ENCODE measurements around the gene BDNF. TPM values are rescaled to one million over a fixed set of nuclear protein-coding genes. Genes with fewer than 3 reads are reported as not detected.

The BDNF gene
- total RNA-seq, 1 experiment from 2014 or later: 0.36 TPM

DNA sequence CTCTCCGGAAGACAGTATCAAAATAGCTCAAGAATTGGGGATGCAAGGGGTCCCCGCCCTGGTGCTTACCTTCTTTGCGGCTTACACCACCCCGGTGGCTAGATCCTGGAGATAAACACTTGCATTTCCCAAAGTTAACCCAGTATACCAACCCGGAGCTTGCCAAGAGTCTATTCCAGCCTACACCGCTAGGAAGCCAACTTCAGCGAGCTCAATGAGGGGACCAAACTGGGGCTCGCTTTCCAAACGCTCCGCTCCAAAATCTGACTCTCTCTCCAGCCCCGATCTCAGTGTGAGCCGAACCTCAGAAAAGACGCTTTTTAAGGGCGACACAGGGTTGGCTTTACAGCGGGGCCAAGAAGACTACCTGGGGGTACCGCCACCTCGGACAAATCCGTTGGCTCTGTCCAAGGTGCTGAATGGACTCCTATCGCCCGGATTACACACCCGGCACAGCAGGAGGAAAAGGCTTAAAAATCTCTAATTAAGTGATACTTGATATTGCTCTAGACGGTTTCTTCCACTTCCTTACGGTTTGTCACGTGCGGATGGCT is 20.1 kb upstream of the BDNF start:
- intact Hi-C loops (cut with micrococcal nuclease; ENCODE audit: unreplicated experiment) (no loop called here), in situ Hi-C loops (cut with HindIII; ENCODE audit: low pct_unique_long_range_greater_than_20kb, low sequenced_read_pairs) (loop anchor here (25.0 kb wide), 1 partner anchor 392 kb away; the partner anchor contains the start of genes KIF18A and METTL15)
- Histone ChIP-seq H3K27me3 (ENCODE audit: control insufficient read depth, insufficient read depth, low read length) (peaks cover 44% of the 10 kb centered on the region), H3K9me3 (ENCODE audit: control insufficient read depth, insufficient read depth, low read depth, low read length) (no peaks in the 10 kb centered on the region), H3K4me1 (ENCODE audit: control insufficient read depth, insufficient read depth, low read length) (peaks cover 8% of the 10 kb centered on the region), H3K27ac (ENCODE audit: low read length) (no peak overlapping the region), H3K36me3 (ENCODE audit: control insufficient read depth, insufficient read depth, low read length) (no peaks in the 10 kb centered on the region), H3K4me3 (ENCODE audit: low read depth in 2 of 2, low read length in 2 of 2) (no peak overlapping the region)
- TF ChIP-seq POLR2AphosphoS5 (IDR thresholded peaks at IDR 0.05; ENCODE audit: low read depth, low read length): no peak
- no peak for TF ChIP-seq SIN3A (IDR thresholded peaks at IDR 0.05; ENCODE audit: borderline replicate concordance, insufficient read depth, low read depth, low read length)
- TF ChIP-seq, protein P1, sequence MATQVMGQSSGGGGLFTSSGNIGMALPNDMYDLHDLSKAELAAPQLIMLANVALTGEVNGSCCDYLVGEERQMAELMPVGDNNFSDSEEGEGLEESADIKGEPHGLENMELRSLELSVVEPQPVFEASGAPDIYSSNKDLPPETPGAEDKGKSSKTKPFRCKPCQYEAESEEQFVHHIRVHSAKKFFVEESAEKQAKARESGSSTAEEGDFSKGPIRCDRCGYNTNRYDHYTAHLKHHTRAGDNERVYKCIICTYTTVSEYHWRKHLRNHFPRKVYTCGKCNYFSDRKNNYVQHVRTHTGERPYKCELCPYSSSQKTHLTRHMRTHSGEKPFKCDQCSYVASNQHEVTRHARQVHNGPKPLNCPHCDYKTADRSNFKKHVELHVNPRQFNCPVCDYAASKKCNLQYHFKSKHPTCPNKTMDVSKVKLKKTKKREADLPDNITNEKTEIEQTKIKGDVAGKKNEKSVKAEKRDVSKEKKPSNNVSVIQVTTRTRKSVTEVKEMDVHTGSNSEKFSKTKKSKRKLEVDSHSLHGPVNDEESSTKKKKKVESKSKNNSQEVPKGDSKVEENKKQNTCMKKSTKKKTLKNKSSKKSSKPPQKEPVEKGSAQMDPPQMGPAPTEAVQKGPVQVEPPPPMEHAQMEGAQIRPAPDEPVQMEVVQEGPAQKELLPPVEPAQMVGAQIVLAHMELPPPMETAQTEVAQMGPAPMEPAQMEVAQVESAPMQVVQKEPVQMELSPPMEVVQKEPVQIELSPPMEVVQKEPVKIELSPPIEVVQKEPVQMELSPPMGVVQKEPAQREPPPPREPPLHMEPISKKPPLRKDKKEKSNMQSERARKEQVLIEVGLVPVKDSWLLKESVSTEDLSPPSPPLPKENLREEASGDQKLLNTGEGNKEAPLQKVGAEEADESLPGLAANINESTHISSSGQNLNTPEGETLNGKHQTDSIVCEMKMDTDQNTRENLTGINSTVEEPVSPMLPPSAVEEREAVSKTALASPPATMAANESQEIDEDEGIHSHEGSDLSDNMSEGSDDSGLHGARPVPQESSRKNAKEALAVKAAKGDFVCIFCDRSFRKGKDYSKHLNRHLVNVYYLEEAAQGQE (IDR thresholded peaks at IDR 0.05; ENCODE audit: insufficient read depth in 1 of 2, low read depth in 2 of 2, low read length in 1 of 2): peak; percentile 94 to 95
- TF ChIP-seq, protein P2, sequence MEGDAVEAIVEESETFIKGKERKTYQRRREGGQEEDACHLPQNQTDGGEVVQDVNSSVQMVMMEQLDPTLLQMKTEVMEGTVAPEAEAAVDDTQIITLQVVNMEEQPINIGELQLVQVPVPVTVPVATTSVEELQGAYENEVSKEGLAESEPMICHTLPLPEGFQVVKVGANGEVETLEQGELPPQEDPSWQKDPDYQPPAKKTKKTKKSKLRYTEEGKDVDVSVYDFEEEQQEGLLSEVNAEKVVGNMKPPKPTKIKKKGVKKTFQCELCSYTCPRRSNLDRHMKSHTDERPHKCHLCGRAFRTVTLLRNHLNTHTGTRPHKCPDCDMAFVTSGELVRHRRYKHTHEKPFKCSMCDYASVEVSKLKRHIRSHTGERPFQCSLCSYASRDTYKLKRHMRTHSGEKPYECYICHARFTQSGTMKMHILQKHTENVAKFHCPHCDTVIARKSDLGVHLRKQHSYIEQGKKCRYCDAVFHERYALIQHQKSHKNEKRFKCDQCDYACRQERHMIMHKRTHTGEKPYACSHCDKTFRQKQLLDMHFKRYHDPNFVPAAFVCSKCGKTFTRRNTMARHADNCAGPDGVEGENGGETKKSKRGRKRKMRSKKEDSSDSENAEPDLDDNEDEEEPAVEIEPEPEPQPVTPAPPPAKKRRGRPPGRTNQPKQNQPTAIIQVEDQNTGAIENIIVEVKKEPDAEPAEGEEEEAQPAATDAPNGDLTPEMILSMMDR (IDR thresholded peaks at IDR 0.05): no peak
- ATAC-seq: no peak
- CTCF ChIA-PET: interaction anchor here (0.5 kb wide), 1 partner anchor 21 kb away, joined by 4 read pairs; no protein-coding TSS in a partner anchor
- no TSS peak for BruUV-seq (replicated peaks)
- DNase-seq (ENCODE audit: low read depth, low spot score): no peak
- POLR2A ChIA-PET: no interaction called here

DNA sequence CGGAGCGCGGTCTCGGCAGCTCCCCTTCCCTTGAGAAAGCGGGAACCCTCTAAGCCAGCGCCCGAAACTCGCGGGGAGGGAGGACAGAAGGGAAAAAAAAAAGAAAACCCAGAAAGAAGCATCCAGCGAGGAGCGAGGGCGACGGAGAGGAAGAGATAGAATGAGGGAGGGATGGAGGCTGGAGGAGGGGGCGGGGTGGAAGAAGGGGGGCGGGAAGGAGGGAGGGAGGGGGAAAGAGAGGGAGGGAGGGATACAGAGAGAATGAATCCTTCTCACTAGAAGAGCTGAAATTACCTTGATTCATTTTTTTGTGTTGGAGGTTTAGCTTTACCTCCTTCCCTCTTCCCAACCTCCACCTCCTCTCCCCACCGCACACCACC is 19.3 kb upstream of the BDNF start:
- no peak for ATAC-seq
- no peak for DNase-seq (ENCODE audit: low read depth, low spot score)
- Histone ChIP-seq H3K4me1 (ENCODE audit: control insufficient read depth, insufficient read depth, low read length) (peaks cover 8% of the 10 kb centered on the region), H3K27me3 (ENCODE audit: control insufficient read depth, insufficient read depth, low read length) (peaks cover 44% of the 10 kb centered on the region), H3K36me3 (ENCODE audit: control insufficient read depth, insufficient read depth, low read length) (no peaks in the 10 kb centered on the region), H3K27ac (ENCODE audit: low read length) (no peak overlapping the region), H3K4me3 (ENCODE audit: low read depth in 2 of 2, low read length in 2 of 2) (peak overlapping the region; percentile 66 to 92), H3K9me3 (ENCODE audit: control insufficient read depth, insufficient read depth, low read depth, low read length) (no peaks in the 10 kb centered on the region)
- POLR2A ChIA-PET: interaction anchor here (0.7 kb wide), 1 partner anchor 304 kb away, joined by 3 read pairs; no protein-coding TSS in a partner anchor
- in situ Hi-C loops (cut with HindIII; ENCODE audit: low pct_unique_long_range_greater_than_20kb, low sequenced_read_pairs) (loop anchor here (25.0 kb wide), 1 partner anchor 393 kb away; the partner anchor contains the start of genes KIF18A and METTL15), intact Hi-C loops (cut with micrococcal nuclease; ENCODE audit: unreplicated experiment) (loop anchor here (10.0 kb wide), 1 partner anchor 345 kb away; no protein-coding TSS in a partner anchor)
- TF ChIP-seq TCF7L2 (IDR thresholded peaks at IDR 0.05; ENCODE audit: low read depth, low read length) (no peak), POLR2AphosphoS5 (IDR thresholded peaks at IDR 0.05; ENCODE audit: low read depth, low read length) (no peak), SIN3A (IDR thresholded peaks at IDR 0.05; ENCODE audit: borderline replicate concordance, insufficient read depth, low read depth, low read length) (no peak)
- TF ChIP-seq, protein P2 (IDR thresholded peaks at IDR 0.05): no peak
- TF ChIP-seq, protein P1 (IDR thresholded peaks at IDR 0.05; ENCODE audit: insufficient read depth in 1 of 2, low read depth in 2 of 2, low read length in 1 of 2): peak in 1 of 2 experiments; percentile 14; a peak in 1 of 4 replicates
- BruUV-seq (replicated peaks): no TSS peak
- CTCF ChIA-PET: no interaction called here

Data from Panc1 (cell line).